Mammary epithelial cell (primary cell): ENCODE measurements around the gene IL2.

Source experiments
- EZH2 ChIP-seq: IDR thresholded peaks from 2 replicates; pipeline ENCODE4 v1.6.1; 2012; ENCODE audit warnings: low read length, inconsistent platforms, borderline replicate concordance
- TF ChIP-seq, protein P1 (sequence below), 2 donors: IDR thresholded peaks in 1 of 2; conservative IDR thresholded peaks in 1 of 2; 2 replicates each; pipeline ENCODE4 v1.5.1; 2011 to 2012; ENCODE audit warnings: inconsistent platforms in 2 of 2, low read length in 2 of 2, mild to moderate bottlenecking in 2 of 2, control low read depth in 1 of 2, low read depth in 1 of 2; ENCODE audit not compliant: insufficient read depth in 1 of 2; ENCODE audit errors: extremely low read depth in 1 of 2

DNA sequence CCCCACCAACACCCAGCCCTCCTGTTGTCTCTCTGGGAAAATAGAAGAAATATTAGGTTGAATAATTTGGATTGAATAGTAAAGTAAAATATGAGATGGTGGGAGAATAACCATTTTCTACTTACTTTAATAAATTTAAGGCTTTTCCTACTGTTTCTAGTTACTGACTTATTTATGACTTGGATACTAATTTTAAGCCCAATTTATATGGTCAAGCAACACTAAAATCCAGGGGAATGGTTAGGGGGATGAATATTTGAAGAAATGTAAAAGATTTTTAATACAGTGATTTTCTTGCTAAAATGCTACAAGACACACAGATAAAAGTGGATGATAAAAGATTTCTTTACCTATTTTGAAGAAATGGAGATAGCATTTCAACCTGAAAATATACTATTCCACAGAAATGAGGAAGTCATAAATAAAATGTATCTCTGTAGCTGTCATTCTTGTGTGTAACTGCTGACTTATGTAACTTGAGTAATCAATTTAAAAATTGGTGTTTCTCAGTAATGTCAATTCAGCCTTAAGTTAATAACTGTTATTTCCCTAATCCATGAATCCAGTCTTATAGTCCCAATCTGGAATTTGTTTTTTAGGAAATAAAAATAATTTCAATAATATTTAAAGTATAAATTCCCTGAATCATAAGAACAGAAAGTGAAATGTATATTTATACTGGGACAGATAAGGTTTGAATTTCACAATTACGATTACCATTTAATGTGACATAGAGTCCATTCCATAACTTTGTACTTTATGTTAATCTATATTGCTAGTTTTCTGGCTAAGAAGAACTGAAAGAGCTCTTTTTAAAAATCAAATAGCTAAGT lies 24.3 kb upstream of the IL2 start:
- TF ChIP-seq, protein P1, sequence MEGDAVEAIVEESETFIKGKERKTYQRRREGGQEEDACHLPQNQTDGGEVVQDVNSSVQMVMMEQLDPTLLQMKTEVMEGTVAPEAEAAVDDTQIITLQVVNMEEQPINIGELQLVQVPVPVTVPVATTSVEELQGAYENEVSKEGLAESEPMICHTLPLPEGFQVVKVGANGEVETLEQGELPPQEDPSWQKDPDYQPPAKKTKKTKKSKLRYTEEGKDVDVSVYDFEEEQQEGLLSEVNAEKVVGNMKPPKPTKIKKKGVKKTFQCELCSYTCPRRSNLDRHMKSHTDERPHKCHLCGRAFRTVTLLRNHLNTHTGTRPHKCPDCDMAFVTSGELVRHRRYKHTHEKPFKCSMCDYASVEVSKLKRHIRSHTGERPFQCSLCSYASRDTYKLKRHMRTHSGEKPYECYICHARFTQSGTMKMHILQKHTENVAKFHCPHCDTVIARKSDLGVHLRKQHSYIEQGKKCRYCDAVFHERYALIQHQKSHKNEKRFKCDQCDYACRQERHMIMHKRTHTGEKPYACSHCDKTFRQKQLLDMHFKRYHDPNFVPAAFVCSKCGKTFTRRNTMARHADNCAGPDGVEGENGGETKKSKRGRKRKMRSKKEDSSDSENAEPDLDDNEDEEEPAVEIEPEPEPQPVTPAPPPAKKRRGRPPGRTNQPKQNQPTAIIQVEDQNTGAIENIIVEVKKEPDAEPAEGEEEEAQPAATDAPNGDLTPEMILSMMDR (conservative IDR thresholded peaks at IDR 0.05 in 1 of 2, IDR thresholded peaks at IDR 0.05 in 1 of 2; ENCODE audit: extremely low read depth in 1 of 2, insufficient read depth in 1 of 2, low read depth in 1 of 2, low read length in 2 of 2): no peak
- TF ChIP-seq EZH2: no peak
